EL (cell line): ENCODE measurements around the gene LIPI.
"Not testable (repeated sequence)": the region's sequence is repeated elsewhere in the genome, so short reads cannot be mapped to it uniquely, and the experiment has no call there.

Experiments
- DNase-seq: peaks from one replicate; pipeline ENCODE4 v3.0.0-alpha.2; 2016

The LIPI gene

DNA sequence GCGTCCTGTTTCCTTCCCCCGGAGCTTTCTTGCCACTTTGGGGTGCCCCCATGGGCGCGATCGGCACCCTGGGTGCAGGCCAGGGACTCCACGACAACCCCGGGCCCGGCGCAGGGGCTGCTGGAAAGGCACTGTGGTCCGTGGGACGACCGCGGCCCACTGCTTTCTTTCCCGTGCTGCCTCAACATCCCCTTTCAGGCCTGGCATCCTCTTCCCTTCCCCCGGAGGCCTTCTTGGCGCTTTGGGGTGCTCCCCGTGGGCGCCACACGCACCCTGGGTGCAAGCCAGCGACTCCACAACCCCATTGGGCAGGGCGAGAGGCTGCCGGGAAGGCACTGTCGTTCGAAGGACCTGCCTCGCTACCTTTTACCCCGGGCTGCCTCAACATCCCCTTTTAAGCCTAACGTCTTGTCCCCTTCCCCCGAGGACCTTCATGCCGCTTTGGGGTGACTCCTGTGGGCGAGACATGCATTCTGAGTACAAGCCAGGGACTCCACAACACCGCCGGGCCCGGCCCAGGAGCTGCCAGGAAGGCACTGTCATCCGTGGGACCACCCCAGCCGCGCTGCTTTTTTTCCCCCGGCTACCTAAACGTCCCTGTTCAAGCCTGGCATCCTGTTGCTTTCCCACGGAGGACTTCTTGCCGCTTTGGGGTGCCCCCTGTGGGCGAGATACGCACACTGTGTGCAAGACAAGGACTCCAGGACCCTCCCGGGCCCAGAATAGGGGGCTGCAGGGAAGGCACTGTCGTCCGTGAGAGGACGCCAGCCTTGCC lies 137.8 kb downstream of the LIPI start:
- no peak for DNase-seq

GRCh38 chr21:14071902-14072734 lies 138.6 kb downstream of the LIPI start:
- DNase-seq, result no peak

DNA sequence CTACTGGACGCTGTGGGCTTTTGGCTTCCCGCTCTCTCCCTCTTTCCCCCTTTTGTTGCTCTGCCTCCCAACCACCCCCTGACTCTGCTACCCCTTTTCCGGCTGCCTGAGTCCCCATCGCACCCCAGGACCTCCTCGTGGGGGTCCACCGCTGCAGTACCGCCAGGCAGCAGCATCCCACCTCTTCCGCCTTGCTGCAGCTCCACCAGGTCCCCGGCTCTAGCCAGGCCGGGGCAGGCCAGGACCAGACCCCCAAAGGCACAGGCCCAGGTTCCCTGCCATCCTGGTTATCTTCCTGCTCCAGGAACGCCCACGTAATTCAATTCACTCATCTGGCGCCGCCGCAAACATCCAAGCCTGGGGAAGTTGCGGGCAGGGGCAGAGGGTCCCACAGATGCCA lies 139.8 kb downstream of the LIPI start:
- DNase-seq, result no peak

DNA sequence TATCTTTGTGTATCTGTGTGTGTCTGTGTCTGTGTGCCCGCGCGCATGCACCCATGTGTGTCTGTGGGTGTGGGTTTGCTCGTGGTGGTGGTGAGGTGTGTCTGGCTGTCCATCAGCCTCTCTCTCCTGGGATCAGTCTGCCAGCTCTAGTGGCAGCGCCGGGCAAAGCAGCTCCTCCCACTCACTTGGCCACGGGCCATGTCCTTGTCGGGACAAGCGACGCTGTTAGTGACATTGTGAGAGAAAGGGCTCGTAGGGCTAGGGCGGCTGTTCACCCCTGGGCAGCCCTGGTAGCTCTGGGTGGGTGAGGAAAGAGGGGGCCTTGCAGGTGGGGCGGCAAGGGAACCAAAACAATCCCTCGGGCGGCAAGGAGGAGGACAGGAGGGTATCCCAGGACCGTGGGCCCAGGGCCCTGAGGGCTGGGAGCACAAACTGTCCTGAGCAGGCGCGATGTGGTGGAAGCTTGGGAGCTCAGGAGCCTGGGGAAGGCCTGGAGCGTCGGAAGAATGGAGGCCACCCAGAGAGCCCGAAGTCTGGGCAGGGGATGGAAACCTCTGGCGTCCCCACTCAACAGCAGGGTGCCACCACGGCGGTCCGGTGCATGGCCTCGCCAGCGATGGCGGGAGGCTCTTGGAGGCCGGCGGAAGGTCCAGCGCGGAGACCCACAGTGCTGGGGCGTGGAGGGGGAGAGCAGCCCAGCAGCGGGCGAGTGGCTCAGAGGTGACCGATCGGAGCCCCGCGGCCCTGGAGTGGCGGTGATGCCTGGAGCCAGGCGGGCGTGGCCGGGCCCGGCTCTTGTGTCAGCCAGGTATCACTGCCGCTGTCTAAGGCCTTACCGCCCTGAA lies 140.5 kb downstream of the LIPI start:
- no peak for DNase-seq

DNA sequence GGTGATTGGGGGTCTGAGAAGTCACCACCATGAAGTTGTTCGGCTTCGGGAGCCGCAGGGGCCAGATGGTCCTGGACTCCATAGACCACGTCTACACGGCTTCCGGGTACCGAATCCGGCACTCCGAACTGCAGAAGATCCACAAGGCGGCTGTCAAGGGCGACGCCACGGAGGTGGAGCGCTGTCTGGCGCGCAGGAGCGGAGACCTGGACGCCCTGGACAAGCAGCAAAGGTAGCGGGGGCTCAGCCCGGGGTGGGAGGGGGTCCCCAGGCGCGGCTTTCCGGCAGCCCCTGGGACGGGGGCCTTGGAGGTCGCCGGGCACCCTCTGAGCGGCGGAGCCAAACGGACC lies 146.5 kb downstream of the LIPI start:
- DNase-seq, result no peak

DNA sequence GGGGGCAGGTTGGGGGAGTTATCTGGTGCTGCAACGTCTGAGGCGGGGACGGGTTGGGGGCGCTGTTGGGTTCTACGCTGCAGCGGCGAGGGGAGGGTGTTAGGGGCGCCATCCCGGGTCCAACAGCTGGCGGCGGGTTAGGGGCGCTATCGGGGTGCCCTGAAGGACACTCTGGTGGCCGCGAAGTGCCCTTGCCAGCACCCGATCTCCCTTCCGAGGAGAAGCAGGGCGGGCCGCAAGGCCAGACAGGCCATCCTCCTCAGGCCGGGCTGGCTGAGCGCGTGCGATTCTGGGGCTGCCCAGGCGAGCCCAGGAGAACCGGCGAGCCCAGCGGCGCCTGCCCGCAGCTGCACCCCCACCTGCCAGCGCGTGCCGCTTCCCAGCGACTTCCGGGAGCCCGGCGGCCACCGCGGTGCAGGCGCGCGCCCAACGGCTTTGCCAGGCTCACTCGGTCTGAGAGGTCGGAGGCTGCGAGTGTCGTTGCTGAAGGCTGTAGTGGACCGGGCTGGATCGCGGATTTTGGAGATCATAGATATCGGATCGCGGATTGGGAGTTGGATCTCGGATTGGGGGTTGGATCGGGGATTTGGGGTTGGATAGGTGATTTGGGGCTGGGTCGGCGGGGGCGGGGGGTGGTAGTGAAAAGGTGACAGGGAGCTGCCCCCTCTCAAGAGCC lies 147.0 kb downstream of the LIPI start:
- not testable (repeated sequence) for DNase-seq

GRCh38 chr21:14062684-14063083 lies 148.1 kb downstream of the LIPI start:
- not testable (repeated sequence) for DNase-seq

DNA sequence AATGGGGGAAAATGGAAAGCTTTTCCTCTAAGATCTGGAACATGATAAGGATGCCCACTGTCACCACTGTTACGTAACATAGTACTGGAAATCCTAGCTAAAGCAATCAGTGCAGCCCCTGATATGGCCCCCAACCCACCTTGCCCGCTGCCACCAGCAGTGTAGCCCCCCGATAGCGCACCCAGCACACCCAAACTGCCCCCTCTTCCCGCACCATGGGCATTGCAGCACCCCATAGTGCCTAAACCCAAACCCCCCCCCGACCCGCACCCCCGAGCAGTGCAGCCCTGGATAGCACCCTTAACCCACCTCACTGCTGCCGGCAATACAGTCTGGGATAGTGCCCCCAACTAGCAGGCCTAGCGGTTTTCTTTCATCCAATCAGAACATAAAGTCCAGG lies 148.9 kb downstream of the LIPI start:
- not testable (repeated sequence) for DNase-seq

DNA sequence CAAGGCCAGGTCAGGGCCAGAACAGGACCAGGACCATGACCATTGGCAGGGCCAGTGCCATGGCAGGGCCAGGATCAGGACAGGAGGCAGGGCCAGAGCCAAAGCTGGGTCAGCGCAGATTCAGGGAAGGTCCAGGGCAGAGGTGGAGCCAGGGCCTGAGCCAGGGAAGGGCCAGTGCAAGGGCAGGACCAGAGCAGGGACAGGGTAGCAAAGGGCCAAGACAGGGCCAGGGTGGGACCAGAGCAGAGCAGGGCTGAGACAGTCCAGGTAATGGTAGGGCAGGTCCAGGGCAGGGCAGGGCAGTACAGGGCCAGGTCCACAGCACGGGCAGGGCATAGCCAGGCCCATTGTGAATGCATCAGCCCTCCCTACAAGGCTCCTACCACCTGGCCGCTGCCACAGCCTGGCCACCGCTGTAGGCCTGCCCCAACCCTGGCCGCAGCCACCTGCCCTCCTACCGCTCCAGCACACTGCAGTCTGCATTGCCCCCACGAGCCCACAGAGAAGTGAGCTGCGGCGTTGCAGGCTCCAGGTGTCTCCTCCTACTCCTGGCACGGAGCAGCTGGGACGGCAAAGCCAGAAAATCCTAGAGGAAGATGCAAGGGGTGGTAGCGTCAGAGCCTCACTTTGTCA lies 151.6 kb downstream of the LIPI start:
- DNase-seq, result not testable (repeated sequence)
